ENCODE results near the gene TMEM30A.

Gene TMEM30A

DNA sequence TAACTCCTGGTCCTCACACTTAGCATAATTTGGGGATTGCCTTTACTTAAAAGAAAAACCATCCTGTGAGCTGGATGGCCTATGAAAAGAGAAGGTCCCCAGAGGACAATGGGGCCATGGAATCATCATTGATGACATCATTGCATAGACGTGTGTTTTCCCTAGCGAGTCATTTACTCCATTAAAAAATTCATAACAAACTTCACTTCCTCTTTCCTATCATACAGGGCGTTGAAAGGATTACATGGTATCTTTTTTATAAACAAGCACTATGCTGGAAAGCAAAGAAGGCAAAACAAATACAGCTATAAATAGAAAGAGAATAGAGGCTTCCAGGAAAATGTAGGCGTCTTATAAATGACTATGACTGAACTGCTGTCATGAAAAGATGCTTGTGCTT lies 67.4 kb downstream of the TMEM30A start:
- no peak for DNase-seq (ENCODE audit: low read depth in 2 of 2)

DNA sequence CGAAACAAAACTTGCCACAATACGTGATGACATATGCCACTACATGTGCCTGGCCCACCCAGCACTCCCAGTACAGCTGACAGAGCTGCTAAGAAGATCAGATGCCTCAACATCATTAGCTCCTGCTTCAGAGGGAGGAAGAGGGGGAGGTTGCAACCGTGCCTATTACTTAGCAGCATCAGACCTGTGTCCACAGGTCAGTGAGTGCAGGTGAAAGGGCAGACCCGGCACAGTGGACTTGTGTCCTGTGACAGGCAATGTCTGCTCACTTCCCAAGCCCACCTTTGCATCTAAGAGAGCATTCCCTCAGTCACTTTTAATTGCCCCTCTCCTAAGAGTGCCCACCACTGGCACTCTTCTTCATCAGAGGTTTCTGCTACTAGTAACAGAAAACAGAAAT lies 69.3 kb downstream of the TMEM30A start:
- no peak for DNase-seq (ENCODE audit: low read depth in 2 of 2)

DNA sequence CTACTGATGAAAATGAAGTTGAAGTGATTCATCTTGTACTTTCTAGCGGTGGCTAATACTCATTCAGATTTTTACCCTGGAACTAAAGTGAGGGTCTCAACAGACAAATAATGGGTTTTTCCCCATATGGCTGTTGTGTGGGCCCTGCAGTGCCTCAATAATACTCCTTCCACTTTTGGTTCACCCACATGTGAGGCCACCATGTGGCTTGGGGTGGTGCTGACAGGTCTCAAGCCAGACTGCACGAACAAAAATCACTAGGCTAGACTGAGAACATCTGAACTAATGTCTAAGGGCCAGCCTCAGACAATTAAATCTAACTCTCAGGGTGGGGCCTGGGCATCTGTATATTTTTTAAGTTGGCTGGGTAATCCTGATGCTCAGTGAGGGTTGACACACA lies 70.9 kb downstream of the TMEM30A start:
- DNase-seq (ENCODE audit: low read depth in 2 of 2) = no peak

DNA sequence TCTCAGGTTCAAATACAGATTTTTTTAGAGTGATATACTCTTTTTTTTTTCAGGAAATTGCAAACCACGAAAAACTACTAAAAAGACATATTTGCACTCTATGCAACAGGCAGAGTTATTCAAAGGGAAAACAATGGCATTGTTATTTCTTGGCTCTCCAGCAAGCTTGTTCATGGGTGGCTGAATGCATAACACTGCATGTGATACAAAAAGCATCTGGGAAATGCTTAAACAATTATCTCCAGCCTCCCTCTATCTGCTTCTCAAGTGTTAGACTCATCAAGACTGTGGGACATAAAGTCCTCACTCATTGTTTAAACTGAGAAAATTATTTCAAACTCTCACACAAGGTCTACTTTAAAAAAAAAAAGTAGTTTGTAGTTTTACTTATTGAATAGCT lies 71.5 kb downstream of the TMEM30A start:
- no peak for DNase-seq (ENCODE audit: low read depth in 2 of 2)

DNA sequence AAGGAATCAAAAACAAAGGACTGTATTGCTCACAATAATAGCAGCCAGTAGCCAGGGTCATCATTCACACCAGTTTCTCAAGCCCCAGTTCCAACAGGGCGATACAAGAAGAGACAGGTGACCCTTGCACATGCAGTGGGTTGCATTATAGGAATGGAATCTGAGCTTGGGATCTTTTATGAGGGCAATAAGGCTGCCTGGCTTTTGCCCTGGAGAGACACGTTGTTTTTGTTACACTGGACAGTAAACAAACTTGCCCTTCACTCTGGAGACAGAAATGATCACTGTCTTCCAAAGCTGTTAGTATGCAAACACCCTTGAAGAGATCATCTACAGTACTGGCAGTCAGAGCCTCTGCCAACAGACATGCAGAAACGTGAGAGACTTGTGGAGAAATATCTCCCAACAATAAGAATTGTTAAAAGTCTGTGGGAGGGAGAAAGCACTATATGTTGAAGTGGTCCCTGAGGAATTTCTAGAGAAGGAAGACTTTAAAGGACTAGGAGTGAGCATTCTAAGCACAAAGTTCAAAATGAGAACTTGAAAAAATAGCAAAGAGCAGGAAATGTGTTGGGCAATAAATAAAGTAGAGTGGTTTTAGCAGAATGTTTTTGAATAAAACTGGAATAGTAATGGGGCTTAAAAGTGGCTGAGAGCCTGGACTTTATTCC lies 72.5 kb downstream of the TMEM30A start:
- no peak for DNase-seq (ENCODE audit: low read depth in 2 of 2)

DNA sequence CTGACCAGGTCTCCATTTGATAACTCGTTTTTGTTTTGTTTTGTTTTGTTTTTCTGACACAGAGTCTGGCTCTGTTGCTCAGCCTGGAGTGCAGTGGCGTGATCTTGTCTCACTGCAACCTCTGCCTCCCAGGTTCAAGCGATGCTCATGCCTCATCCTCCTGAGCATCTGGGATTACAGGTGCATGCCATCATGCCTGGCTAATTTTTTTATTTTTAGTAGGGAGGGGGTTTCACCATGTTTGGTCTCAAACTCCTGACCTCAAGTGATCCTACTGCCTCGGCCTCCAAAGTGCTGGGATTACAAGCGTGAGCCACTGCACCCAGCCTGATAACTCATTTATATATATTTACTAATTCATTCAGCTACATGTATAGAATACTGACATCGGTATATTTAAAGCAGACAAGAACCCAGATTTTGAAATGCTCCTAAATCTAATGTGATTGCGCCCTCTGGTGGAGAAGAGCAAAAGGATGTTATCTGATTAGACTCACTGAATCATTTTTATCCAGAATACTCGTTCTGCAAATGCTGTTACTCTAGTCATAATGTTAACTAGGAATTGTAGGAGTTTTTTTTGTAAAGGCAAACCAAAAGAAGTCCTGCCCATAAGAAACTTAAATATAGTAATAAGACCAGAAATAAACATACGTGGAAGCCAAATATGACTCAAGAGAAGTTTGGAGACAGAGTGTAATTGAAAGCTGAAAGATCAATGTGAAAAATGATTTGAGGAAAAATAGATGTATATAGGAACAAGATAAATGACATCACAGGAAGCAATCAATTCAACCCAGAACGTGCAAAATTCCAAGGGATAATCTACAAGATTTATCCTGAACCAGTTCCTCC lies 73.5 kb downstream of the TMEM30A start:
- no peak for DNase-seq (ENCODE audit: low read depth in 2 of 2)

DNA sequence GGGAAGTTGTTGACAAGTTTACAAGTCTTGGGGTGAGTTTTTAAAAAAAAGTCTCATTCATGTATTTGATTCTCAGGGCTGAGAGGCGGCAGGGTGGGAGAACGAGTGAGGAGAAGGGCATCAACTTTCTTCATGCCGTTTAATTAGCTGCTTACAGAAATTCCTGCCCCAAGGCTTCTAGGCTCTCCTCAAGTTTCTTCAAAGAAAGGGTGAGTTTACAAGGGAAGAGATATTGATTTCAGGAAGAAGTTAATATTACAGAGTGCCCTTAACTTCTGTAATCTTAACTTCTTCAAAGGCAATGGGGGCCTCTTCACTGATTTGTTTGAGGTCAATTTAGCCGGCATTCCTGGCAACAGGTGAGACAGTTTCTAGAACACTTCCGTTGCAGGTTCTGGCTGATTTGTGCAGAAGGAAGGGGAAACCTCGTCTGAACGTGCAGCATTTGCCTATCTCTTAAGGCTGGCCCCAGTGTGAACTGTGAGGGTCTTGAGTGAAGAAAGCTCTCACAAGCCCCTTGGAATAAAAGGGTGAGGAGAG lies 75.3 kb downstream of the TMEM30A start:
- DNase-seq (ENCODE audit: low read depth in 2 of 2) = no peak

DNA sequence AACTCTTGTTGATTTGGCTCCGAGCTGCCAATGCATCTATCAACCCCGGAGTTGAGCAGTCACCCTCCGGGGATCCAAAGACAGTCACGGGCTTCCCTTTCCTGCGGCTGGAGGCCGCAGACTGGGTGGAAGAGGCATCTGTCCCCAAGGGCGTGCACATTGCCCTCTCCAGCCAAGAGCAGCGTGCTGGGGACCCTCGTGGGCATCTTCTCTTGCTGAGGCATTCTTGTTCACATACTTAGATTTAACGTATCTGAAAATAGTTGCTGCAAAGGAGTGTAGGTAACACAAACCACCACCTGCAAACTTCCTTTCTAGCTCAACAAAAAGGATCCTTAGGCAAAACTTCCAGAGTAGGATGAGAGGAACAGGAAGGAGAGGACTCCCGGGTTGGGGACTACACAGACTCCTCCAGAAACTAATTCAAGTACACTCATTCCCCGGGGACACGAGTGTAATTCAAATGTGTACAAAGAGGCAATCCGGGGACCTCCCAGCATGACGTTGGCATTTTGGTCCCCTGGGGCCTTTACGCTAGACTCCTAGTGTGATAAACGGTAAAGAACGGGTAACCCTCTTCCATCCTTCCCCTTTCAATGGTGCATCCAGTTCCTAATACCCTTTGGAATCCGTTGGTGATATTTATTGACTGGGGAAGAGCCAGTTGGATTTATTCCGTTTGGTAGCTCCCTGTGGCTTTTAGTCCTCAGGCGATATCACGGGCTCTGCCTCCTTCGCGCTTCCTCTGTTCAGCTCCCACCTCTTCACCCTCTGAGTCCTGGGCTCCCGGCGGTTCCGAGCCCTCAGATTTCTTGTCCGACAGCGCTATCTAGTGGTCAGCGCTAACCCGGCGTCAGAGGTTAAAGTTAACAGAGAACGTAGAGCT lies 76.1 kb downstream of the TMEM30A start:
- peak; percentile 67 to 77 for DNase-seq (ENCODE audit: low read depth in 2 of 2)

DNA sequence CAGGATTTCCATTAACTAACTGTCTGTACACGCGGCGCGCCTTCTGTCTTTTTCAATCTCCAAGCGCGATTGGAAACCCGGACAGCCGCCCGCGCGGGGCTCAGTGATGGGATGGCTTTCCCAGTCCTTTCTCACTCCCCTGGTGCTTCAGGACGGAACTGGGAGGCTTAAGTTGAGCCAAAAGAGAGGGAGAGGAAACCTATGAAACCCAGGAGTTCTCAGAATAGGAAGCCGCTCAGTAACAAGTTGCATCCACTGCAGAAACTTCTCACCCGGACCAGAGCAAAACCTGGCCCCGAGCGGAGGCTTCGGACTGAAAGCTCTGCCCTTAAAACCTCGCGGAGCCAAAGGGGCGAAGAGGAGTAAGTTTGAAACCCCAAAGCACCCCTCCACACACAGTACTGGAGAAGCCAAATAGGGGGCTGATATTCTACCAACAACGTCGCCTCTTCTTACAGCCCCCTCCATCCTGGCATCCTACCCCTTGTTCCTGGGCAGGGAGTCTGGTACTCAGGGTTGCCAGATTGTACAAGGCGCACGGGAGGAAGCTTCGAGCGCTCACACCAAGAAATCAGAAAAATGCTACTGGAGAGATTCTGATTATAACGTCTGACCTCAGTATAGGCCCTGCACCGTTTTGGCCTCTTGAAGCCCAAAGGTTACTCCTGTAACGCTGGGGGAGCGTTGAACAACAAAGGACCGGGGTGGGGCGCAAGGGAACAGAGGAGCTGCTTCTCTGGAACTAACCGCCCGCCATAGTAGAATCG lies 77.8 kb downstream of the TMEM30A start:
- DNase-seq (ENCODE audit: low read depth in 2 of 2) = no peak

DNA sequence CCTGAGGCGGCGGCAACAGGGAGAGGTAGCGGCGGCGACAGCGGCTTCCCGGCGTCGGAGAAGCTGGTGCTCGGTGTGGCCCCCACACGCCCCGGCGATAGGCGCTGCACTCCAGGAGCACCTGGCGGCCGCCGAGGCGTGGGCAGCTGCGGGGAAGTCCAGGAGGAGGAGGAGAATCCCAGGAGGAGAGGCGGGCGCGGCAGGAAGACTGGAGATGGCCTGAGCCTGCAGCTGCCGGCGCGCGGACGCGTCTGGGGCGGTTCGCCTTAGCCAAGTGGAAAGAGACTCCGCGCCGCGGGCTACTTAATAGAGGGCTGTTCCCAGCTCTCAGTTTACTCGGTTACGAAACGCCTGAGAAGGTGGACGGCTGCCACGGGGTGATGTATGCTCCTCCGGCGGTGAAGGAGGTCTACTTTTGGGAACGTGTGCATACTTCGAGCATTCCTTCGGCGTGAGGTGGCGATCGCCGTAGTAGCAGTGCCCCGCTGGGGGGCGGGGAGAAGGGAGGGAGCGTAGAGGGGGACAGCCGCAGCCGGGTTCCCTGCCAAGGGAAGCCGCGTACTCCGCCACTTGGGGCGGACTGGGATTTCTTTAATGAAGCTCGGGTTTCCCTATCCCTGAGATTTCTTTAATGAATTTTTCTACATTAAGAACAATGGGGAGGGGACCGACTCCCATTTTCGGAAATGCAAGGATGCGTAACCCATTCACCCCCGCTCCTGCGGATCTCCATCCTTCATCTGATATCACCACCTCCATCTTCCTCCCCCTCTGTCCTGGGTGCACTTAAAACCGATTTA lies 78.6 kb downstream of the TMEM30A start, which contains the start of gene COL12A1:
Gene COL12A1 (minus strand): TSS at position 278 of the 800 bp plus-strand sequence. CDS start 3,261 bp downstream, outside the sequence.
- no peak for DNase-seq (ENCODE audit: low read depth in 2 of 2)

DNA sequence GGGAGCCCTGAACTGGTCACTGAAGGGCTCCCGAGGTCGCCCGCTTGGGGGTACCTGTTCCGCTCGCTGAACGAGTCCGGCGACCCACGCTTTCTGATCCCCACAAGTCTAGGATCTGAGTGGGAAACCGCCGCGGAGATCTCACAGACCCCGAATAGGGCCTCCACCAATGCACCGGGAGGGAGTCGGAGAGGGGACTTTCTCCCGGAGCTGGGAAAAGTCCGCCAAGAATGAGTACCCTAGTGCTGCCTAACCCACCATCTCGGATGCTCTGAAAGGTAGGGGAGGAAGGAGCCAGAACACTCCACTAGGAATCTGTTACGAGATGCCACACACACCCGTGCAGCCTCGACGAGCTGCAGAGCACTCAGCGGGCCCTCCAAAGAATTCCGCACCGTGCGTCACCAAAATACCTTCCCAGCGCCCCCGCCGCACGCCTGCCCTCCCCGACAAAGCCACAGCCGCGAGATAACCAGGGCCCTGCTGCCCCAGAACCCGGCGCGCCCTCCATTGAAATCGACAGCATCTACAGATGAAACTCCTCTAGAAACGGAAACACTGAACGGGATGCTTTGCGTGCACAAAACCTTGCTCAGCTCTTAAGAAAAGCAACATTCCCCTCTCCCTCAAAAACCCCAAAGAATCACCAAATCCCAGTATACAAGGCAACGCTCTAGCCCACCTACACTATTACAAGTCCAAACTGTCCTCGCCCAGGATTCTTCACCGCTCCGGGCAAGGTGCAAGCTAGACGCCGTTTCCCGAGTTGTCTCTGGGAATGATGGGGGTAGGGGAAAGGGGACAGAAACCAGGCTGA lies 79.4 kb downstream of the TMEM30A start:
- DNase-seq (ENCODE audit: low read depth in 2 of 2) = no peak

DNA sequence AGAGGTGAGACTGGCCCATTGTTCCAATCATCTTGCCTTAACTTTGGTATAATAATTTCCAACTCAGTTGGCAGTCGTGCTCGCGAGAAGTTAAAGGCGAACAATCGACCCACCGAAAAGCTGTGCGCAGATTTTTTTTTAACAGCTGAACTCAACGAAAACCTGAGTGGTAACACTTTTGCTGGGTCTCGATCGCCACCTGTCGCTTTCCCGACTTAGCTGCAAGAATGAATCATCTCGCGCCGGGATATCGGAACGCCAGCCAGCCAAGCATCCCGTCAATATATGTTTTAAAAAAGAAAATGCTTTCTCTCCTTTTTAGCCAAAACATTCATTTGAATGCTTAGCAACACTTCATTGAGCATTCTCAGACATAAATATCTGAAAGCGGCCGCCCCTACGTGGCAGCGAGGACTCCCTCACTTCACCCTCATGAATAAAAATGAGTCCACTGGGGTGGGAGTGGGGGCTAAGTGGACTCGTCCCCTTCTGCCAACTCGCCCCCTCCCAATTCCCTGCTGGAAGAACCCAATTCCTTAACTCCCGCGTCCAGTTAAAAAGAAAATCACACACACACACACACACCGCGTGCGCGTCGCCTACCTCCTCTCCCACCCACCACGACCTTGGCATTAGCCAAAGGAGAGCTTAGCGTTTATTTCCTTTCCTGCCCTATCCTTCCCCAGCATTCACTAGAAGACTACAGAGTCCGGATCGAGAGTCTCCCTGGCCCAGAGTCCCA lies 80.2 kb downstream of the TMEM30A start:
- DNase-seq (ENCODE audit: low read depth in 2 of 2) = peak in 1 of 2 donors; percentile 37

DNA sequence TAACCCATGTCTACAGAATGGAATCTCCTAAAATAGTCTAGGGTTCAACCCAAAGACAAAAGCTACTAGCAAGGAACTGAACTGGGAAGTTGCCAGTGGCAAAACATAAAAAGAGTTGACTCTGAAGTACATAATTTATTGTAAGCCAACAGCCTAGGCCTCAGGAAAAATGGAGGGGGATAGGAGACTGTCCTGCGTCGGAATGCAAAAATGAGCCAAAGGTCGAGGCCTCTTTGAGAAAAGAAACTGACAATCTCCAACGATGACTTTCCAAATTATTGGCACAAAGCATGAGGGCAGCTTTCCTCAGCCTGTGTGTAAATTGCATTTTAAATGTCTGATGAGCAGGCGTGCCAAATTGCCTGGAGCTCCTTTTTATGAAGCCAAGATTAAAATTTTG lies 80.9 kb downstream of the TMEM30A start:
- no peak for DNase-seq (ENCODE audit: low read depth in 2 of 2)

Data from stimulated activated CD8-positive, alpha-beta memory T cell treated with anti-CD3 and anti-CD28 coated beads, Interleukin-2, amount 100 ng/mL, for 48 hours (primary cell).